OCI-LY7 (cell line): ENCODE results near the gene WDR7.

ENCODE experiments used
- EZH2phosphoT487 ChIP-seq: fragments of 200-600 bp; sonication (generic); IDR thresholded peaks from 2 replicates; pipeline ENCODE4 v1.6.1; 2018; ENCODE audit warnings: low read depth, borderline replicate concordance, mild to moderate bottlenecking, mixed run types, antibody characterized with exemption, low read length, moderate library complexity, mixed read lengths
- TF ChIP-seq, protein P1 (sequence below): fragments of 200-600 bp; sonication (generic); conservative IDR thresholded peaks from 2 replicates; pipeline ENCODE4 v1.5.1; 2014; ENCODE audit warnings: mild to moderate bottlenecking, antibody characterized with exemption, low read length, moderate library complexity, mixed read lengths

- TF ChIP-seq, protein P1, sequence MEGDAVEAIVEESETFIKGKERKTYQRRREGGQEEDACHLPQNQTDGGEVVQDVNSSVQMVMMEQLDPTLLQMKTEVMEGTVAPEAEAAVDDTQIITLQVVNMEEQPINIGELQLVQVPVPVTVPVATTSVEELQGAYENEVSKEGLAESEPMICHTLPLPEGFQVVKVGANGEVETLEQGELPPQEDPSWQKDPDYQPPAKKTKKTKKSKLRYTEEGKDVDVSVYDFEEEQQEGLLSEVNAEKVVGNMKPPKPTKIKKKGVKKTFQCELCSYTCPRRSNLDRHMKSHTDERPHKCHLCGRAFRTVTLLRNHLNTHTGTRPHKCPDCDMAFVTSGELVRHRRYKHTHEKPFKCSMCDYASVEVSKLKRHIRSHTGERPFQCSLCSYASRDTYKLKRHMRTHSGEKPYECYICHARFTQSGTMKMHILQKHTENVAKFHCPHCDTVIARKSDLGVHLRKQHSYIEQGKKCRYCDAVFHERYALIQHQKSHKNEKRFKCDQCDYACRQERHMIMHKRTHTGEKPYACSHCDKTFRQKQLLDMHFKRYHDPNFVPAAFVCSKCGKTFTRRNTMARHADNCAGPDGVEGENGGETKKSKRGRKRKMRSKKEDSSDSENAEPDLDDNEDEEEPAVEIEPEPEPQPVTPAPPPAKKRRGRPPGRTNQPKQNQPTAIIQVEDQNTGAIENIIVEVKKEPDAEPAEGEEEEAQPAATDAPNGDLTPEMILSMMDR = no peak
- no peak for TF ChIP-seq EZH2phosphoT487
These were observed 329.0 kb downstream of the WDR7 start for GRCh38 chr18:56980151-56980550.
